22Rv1 (cell line): ENCODE data around the gene CSNK2A2.

Experiments used
- H3K27ac ChIP-seq: fragments of 450-650 bp; 2 replicates; pipeline ENCODE4 v1.5.1; 2017
- CTCF ChIP-seq: fragments of 450-650 bp; IDR thresholded peaks from 2 replicates; pipeline ENCODE4 v1.5.1; 2017; ENCODE audit warnings: mild to moderate bottlenecking
- ZFX ChIP-seq: fragments of 450-650 bp; IDR thresholded peaks from 2 replicates; pipeline ENCODE4 v1.6.1; 2017; ENCODE audit warnings: antibody characterized with exemption, borderline replicate concordance

Gene CSNK2A2

GRCh38 chr16:58157951-58158540, 39.9 kb downstream of the CSNK2A2 start:
- TF ChIP-seq ZFX (no peak), CTCF (no peak)
- H3K27ac ChIP-seq = no peak overlapping the region

GRCh38 chr16:58157239-58157638, 40.7 kb downstream of the CSNK2A2 start:
- TF ChIP-seq CTCF (no peak), ZFX (no peak)

GRCh38 chr16:58155839-58156238, 42.1 kb downstream of the CSNK2A2 start:
- no peak overlapping the region for H3K27ac ChIP-seq
- no peak for TF ChIP-seq CTCF
- no peak for TF ChIP-seq ZFX

More at GRCh38 chr16:58157239-58157638, 40.7 kb downstream of the CSNK2A2 start:
- H3K27ac ChIP-seq = no peak overlapping the region

- H3K27ac ChIP-seq = no peak overlapping the region
- TF ChIP-seq CTCF (no peak), ZFX (no peak)
Measured at GRCh38 chr16:58154345-58154744, 43.6 kb downstream of the CSNK2A2 start.

GRCh38 chr16:58152246-58152868, 45.5 kb downstream of the CSNK2A2 start:
- no peak for TF ChIP-seq CTCF
- no peak for TF ChIP-seq ZFX
- H3K27ac ChIP-seq = no peak overlapping the region

- TF ChIP-seq CTCF (no peak), ZFX (no peak)
- H3K27ac ChIP-seq = no peak overlapping the region
Measured at GRCh38 chr16:58148526-58148925, 49.4 kb downstream of the CSNK2A2 start.

GRCh38 chr16:58148099-58148498, 49.8 kb downstream of the CSNK2A2 start:
- TF ChIP-seq CTCF = no peak
- no peak for TF ChIP-seq ZFX

More at GRCh38 chr16:58148099-58148498, 49.8 kb downstream of the CSNK2A2 start:
- H3K27ac ChIP-seq = no peak overlapping the region
